Cardiac fibroblast (primary cell): ENCODE results near the gene CIAO2B.

ENCODE experiments used
- DNase-seq, 2 donors: peaks; one replicate each; pipeline versions ENCODE4 v3.0.0 to v3.0.0-alpha.2; 2010; ENCODE audit warnings: low read depth in 2 of 2
- H3K4me3 ChIP-seq, 2 donors: replicated peaks in 1 of 2; 1 replicate in 1 of 2; 2 replicates in 1 of 2; pipeline ENCODE4 v1.5.1; 2011; ENCODE audit warnings: low read depth in 2 of 2, low read length in 2 of 2, mild to moderate bottlenecking in 2 of 2, moderate library complexity in 1 of 2
- CTCF ChIP-seq: IDR thresholded peaks from one replicate; pipeline ENCODE4 v1.5.1; 2011; ENCODE audit warnings: low read depth, mild to moderate bottlenecking, low read length, inconsistent platforms

The CIAO2B gene

GRCh38 chr16:66894055-66894454 lies 40.1 kb downstream of the CIAO2B start:
- DNase-seq = no peak
- no peak for TF ChIP-seq CTCF
- H3K4me3 ChIP-seq = no peak overlapping the region

- no peak overlapping the region for H3K4me3 ChIP-seq
- TF ChIP-seq CTCF = no peak
- no peak for DNase-seq
These were observed 42.4 kb downstream of the CIAO2B start for GRCh38 chr16:66891797-66892196.

- no peak for TF ChIP-seq CTCF
- no peak overlapping the region for H3K4me3 ChIP-seq
- DNase-seq = no peak
These were observed 42.8 kb downstream of the CIAO2B start for GRCh38 chr16:66891360-66891759.

- no peak for DNase-seq
- H3K4me3 ChIP-seq = no peak overlapping the region
- TF ChIP-seq CTCF = no peak
These were observed 43.4 kb downstream of the CIAO2B start for GRCh38 chr16:66890799-66891198.

GRCh38 chr16:66889622-66890021 lies 44.6 kb downstream of the CIAO2B start:
- no peak for DNase-seq
- no peak overlapping the region for H3K4me3 ChIP-seq

GRCh38 chr16:66888647-66889615 lies 45.3 kb downstream of the CIAO2B start:
- H3K4me3 ChIP-seq = no peak overlapping the region
- no peak for TF ChIP-seq CTCF
- DNase-seq = no peak

More at GRCh38 chr16:66889622-66890021, 44.6 kb downstream of the CIAO2B start:
- TF ChIP-seq CTCF = no peak
